Stomach (tissue), 4 donors: ENCODE measurements around the gene CCDC88C.

ENCODE experiments used
- CTCF ChIP-seq, 7 experiments: fragments of 450-650 bp in 4 of 7; fragments of 200-600 bp in 3 of 7; sonication (generic) in 3 of 7; IDR thresholded peaks; one replicate each; pipeline ENCODE4 v1.5.1; 2016 to 2019; ENCODE audit warnings: antibody characterized with exemption in 7 of 7, control low read depth in 2 of 7, mild to moderate bottlenecking in 1 of 7
- EP300 ChIP-seq: sonication (generic); formaldehyde crosslinking; IDR thresholded peaks from one replicate; pipeline ENCODE4 v1.6.1; 2017; ENCODE audit warnings: antibody characterized with exemption
- POLR2A ChIP-seq, 4 donors: fragments of 450-650 bp; IDR thresholded peaks; one replicate each; pipeline ENCODE4 v1.6.1; 2016; ENCODE audit warnings: antibody characterized with exemption in 4 of 4, control low read depth in 2 of 4, mild to moderate bottlenecking in 1 of 4, moderate library complexity in 1 of 4

GRCh38 chr14:91419451-91419850 lies 1.8 kb upstream of the CCDC88C start:
- TF ChIP-seq POLR2A (IDR thresholded peaks at IDR 0.05) (no peak), CTCF (IDR thresholded peaks at IDR 0.05) (no peak), EP300 (no peak)
